Spinal cord (tissue), 10 donors: ENCODE results near the gene PIEZO2. TPM values are rescaled to one million over a fixed set of nuclear protein-coding genes. Genes with fewer than 3 reads are reported as not detected.
A peak's percentile ranks its signal among the peaks of the same experiment; 100 is the strongest.

Experiments
- DNase-seq, 6 donors: peaks; one replicate each; pipeline versions ENCODE4 v3.0.0 to v3.0.0-alpha.2; 2013 to 2015; ENCODE audit warnings: low spot score in 6 of 6, low read depth in 4 of 6
- H3K27ac ChIP-seq: one replicate; pipeline ENCODE4 v1.5.1; 2013; ENCODE audit warnings: low read depth, low read length, control low read depth
- H3K27me3 ChIP-seq: one replicate; pipeline ENCODE4 v1.6.1; 2013; ENCODE audit warnings: low read length; ENCODE audit not compliant: control insufficient read depth, insufficient read depth
- H3K36me3 ChIP-seq: one replicate; pipeline ENCODE4 v1.6.1; 2013; ENCODE audit warnings: low read length; ENCODE audit not compliant: control insufficient read depth, insufficient read depth
- H3K4me1 ChIP-seq: one replicate; pipeline ENCODE4 v1.6.1; 2013; ENCODE audit warnings: low read length; ENCODE audit not compliant: control insufficient read depth, insufficient read depth
- H3K4me3 ChIP-seq: one replicate; pipeline ENCODE4 v1.5.1; 2013; ENCODE audit warnings: low read depth, low read length, control low read depth
- H3K9me3 ChIP-seq: one replicate; pipeline ENCODE4 v1.6.1; 2013; ENCODE audit warnings: low read length; ENCODE audit not compliant: control insufficient read depth, insufficient read depth
- WGBS: methylation state at CpG from one replicate; pipeline ENCODE4 v1.1.5; 2013; ENCODE audit warnings: missing lambda C conversion rate; ENCODE audit not compliant: insufficient coverage; 5-methylcytosine and 5-hydroxymethylcytosine counted together
- polyA plus RNA-seq, 2 donors: library from polyadenylated mRNA; unstranded; fragments of 120-200 nt; gene quantifications; one replicate each; pipeline ENCODE4 v1.2.1, GENCODE V29; 2013; ENCODE audit not compliant: insufficient read length in 2 of 2
- total RNA-seq, 2 donors: library from RNA; depleted of rRNA in 1 of 2; stranded (reverse); fragments of 120-200 nt in 1 of 2; fragments of >200 nt in 1 of 2; gene quantifications; one replicate each; pipeline versions ENCODE4 v1.2.3 to v1.2.4, GENCODE V29; 2013 to 2014
- donor health status: healthy.

Gene PIEZO2
- total and polyA plus RNA-seq, 4 donors: 14.0 to 110 (median 22.4) TPM

DNA sequence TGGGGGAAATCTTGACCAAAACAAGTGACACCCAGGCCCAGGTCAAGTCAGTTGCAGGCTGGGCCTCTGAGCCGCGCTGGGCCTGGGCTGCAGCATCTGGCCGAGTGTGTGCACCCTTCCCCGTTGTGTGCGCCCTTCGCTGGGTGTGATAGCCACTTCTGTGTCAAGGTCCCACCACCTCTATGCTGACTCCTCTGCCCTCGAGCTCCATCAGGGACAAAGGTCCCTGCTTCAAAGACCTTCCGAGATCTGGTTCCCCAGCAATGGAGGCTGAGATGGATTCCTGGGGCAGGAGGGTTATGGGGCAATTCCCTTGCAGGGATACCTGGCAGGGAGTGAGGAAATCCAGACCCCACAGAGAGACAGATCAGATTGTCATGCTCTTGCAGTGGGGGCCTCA, 93.6 kb downstream of the PIEZO2 start:
- Histone ChIP-seq H3K27ac (no peak overlapping the region), H3K36me3 (no peaks in the 10 kb centered on the region), H3K4me3 (no peak overlapping the region), H3K9me3 (no peaks in the 10 kb centered on the region), H3K27me3 (no peaks in the 10 kb centered on the region), H3K4me1 (no peaks in the 10 kb centered on the region)
- 96% methylated on average over 8 of the region's 8 CpGs for WGBS
- no peak for DNase-seq

DNA sequence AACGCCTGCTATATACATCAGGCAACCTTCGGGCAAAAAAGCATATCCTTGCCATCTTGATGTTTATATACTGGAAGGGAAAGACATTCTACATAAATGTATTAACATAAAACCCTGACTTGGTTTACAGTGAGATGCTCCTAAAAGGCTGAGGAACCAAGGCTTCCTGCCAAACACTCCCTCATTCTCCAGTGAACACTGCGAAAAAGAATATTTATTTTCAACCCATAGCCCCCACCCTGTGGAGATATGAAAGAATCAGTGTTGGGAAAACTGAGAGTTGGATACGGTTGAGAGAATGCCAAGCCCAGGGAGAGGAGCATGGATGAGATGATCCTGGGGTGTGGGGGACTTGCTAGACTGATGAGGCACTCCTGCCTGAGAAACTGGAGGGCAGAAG, 94.9 kb downstream of the PIEZO2 start:
- Histone ChIP-seq H3K9me3 (no peaks in the 10 kb centered on the region), H3K4me3 (no peak overlapping the region), H3K36me3 (no peaks in the 10 kb centered on the region), H3K4me1 (no peaks in the 10 kb centered on the region), H3K27ac (no peak overlapping the region), H3K27me3 (no peaks in the 10 kb centered on the region)
- WGBS: 71% methylated on average over 1 of the region's 4 CpGs
- no peak for DNase-seq

DNA sequence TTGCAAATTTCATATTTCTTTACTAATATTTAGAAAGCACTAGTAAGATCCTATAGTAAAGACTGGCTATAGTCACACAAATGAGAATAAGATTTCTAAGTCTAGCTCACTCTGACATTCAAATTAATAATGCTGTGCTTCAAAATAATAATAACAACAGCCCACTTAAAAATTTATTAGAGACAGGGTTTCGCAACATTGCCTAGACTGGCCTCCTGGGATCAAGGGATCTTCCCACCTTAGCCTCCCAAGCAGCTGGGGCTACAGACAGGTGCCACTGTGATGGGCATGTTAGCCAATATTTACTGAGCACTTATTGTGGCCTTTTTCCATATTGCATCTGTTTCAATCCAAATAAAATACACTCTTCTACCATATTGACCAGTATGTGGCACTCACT, 96.1 kb downstream of the PIEZO2 start:
- H3K27ac ChIP-seq: no peak overlapping the region
- H3K36me3 ChIP-seq: no peaks in the 10 kb centered on the region
- WGBS: 100% methylated on average over 1 of the region's 1 CpG
- no peak overlapping the region for H3K4me3 ChIP-seq
- no peak for DNase-seq
- no peaks in the 10 kb centered on the region for H3K9me3 ChIP-seq
- H3K27me3 ChIP-seq: no peaks in the 10 kb centered on the region
- no peaks in the 10 kb centered on the region for H3K4me1 ChIP-seq

DNA sequence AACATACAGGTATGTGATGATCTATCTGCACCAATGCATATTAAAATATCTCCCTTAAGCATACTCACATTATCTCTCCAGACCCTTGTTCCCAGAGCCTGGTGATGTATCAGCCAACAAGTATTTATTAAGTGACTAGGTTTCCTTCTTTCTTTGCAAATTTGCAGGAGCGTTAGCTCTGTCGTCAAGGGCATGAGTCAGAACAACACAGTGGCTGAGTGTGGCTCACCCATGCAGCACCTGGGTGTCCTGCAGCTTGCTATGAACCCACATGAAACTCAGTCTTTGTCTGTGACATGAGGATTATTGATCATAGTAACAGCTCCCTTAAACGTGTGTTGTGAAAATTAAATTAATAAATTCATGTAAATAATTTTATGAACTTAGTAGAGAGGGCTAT, 96.6 kb downstream of the PIEZO2 start:
- no peaks in the 10 kb centered on the region for H3K4me1 ChIP-seq
- no peak overlapping the region for H3K4me3 ChIP-seq
- no peak overlapping the region for H3K27ac ChIP-seq
- H3K36me3 ChIP-seq: no peaks in the 10 kb centered on the region
- DNase-seq: no peak
- H3K27me3 ChIP-seq: no peaks in the 10 kb centered on the region
- no peaks in the 10 kb centered on the region for H3K9me3 ChIP-seq
- WGBS: 93% methylated on average over 2 of the region's 3 CpGs

DNA sequence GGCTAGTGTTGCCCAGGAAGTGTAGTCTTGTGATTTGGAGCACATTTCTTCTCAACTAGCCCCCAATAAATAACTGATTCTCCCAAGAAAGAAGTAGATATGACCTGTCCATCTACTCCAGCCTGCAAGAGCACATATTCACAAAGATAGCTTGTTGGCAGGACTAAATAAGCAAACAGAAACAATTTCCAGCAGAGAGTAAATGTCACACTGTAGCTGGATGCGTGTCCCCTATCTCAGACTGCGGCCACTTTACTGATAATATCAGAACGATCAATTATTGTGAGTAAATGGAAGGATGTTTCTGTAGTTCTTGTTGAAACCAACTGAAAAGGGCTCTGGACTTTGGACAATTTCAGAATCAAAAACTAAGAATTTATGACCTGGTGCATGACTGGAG, 97.9 kb downstream of the PIEZO2 start:
- H3K27ac ChIP-seq: no peak overlapping the region

DNA sequence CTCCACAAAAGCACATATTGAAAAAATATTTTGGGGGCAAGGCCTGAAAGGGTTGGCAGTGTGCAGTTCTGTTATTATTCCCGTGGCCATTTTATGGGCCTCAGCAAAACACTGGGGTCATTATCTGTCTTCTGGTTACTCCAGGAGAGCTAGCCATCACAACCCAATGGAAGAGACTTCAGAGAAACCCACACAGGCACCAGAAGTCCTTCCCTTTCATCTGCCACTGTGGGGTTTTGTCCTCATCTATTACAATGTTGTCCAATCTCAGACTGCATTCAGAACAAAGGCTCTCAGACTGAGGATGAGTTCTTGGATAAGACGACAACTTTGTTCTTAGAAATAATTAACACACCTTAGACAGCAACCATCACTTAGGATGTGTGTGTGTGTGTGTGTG, 98.4 kb downstream of the PIEZO2 start:
- Histone ChIP-seq H3K4me3 (no peak overlapping the region), H3K27me3 (no peaks in the 10 kb centered on the region), H3K27ac (no peak overlapping the region), H3K36me3 (no peaks in the 10 kb centered on the region), H3K9me3 (no peaks in the 10 kb centered on the region), H3K4me1 (peaks cover 3% of the 10 kb centered on the region)
- DNase-seq: no peak
- 43% methylated on average over 1 of the region's 2 CpGs for WGBS

More for the DNA sequence above, 97.9 kb downstream of the PIEZO2 start:
- H3K4me3 ChIP-seq: no peak overlapping the region
- no peaks in the 10 kb centered on the region for H3K9me3 ChIP-seq
- no CpG with 5 or more reads among the region's 3 CpGs for WGBS
- DNase-seq: no peak
- H3K27me3 ChIP-seq: no peaks in the 10 kb centered on the region
- peaks cover under 1% of the 10 kb centered on the region for H3K4me1 ChIP-seq
- no peaks in the 10 kb centered on the region for H3K36me3 ChIP-seq

DNA sequence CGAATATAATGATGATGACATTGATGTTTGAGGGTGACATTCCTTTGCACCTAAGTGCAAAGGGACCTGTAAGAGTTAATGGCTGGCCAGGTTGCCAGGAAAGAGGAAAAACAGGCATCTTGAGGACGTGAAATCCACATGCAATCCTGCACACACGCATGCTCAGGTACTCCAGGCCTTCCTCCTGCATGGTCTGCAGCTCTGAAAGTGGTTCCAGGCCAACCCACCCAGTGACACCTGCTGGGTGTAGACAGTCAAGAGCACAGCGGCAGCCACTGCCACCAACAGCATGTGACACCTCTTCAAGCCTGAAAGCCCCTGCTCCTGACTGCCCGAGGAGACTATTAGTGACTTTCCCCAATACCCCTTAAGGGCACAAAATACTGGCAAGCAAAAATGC, 101.6 kb downstream of the PIEZO2 start:
- Histone ChIP-seq H3K9me3 (peaks cover 1% of the 10 kb centered on the region), H3K4me1 (peaks cover 3% of the 10 kb centered on the region), H3K27ac (no peak overlapping the region), H3K27me3 (no peaks in the 10 kb centered on the region), H3K4me3 (no peak overlapping the region), H3K36me3 (no peaks in the 10 kb centered on the region)
- 91% methylated on average over 3 of the region's 5 CpGs for WGBS
- DNase-seq: no peak

DNA sequence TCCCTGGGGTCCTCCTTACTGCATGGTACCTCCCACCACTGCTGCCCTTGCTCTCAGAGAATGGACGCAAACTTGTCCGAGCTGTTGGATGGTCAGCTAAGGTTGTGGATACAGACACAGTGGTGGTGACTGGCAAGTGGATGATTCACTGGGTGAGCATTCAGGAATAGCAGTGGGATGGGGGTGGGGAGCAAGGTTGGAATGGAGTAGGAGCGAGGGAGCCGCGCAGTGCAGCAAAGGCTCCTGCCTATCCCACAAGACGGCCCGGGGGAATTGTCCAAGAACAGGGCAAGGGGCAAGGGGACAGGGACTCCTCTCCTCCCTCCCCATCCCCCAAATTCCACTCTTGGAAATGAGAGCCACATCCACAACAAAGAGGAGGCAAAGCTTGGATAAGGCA, 102.2 kb downstream of the PIEZO2 start:
- 100% methylated on average over 2 of the region's 7 CpGs for WGBS

DNA sequence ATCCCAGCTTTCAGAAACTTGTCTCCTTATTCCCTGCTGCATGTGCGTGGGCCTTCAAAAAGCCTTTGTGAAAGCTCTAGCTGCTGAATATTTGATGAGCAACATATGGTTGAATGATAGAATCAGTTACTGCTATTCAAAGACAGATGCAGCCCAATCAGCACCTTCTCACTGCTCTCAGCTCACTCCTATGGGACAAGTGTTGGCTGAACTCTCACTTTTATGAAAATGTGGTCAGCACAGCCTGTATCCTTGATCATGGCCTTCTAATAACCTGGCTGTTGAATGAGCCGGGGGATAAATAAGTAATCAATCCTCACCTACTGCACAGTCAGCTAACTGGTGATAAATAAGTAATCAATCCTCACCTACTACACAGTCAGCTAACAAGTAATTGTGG, 103.2 kb downstream of the PIEZO2 start:
- Histone ChIP-seq H3K4me1 (peaks cover 5% of the 10 kb centered on the region), H3K36me3 (no peaks in the 10 kb centered on the region), H3K27me3 (no peaks in the 10 kb centered on the region), H3K9me3 (peaks cover 1% of the 10 kb centered on the region), H3K4me3 (no peak overlapping the region), H3K27ac (no peak overlapping the region)
- DNase-seq: peak in 2 of 6 donors; percentile 44 to 59
- WGBS: no CpG with 5 or more reads among the region's 2 CpGs

More for the DNA sequence above, 102.2 kb downstream of the PIEZO2 start:
- H3K27me3 ChIP-seq: no peaks in the 10 kb centered on the region
- H3K9me3 ChIP-seq: peaks cover 1% of the 10 kb centered on the region
- H3K4me1 ChIP-seq: peaks cover 4% of the 10 kb centered on the region
- H3K36me3 ChIP-seq: no peaks in the 10 kb centered on the region
- no peak overlapping the region for H3K27ac ChIP-seq
- H3K4me3 ChIP-seq: no peak overlapping the region
- no peak for DNase-seq

DNA sequence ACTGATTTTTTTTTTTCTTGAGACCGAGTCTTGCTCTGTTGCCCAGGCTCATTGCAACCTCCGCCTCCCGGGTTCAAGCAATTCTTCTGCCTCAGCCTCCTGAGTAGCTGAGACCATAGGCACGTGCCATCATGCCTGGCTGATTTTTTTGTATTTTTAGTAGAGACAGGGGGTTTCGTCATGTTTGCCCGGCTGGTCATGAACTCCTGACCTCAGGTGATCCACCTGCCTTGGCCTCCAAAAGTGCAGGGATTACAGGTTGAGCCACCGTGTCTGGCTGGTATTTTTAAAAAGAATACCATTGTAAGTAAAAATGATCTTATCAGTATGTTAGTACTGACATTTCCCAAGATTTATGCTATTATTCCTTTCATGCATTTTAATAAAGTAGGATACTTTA, 105.7 kb downstream of the PIEZO2 start:
- no peaks in the 10 kb centered on the region for H3K36me3 ChIP-seq
- H3K27me3 ChIP-seq: no peaks in the 10 kb centered on the region
- peaks cover 5% of the 10 kb centered on the region for H3K4me1 ChIP-seq

More for the DNA sequence above, 105.7 kb downstream of the PIEZO2 start:
- H3K4me3 ChIP-seq: no peak overlapping the region
- H3K27ac ChIP-seq: no peak overlapping the region
- no peak for DNase-seq
- peaks cover 1% of the 10 kb centered on the region for H3K9me3 ChIP-seq
- WGBS: 76% methylated on average over 3 of the region's 7 CpGs
